A549 (cell line): ENCODE data around the gene PREX1. TPM values are rescaled to one million over a fixed set of nuclear protein-coding genes. Genes with fewer than 3 reads are reported as not detected.

Experiments
- ATAC-seq, 2 experiments: fragments of 200-7000 bp in 1 of 2; fragments of >200 bp in 1 of 2; cut with Nextera tagmentation in 1 of 2; cut with Tn5 transposase in 1 of 2; 3 replicates each; pipeline versions ENCODE4 v1.8.0 to v1.9.1; 2018 to 2020; ENCODE audit warnings: mild to moderate bottlenecking in 1 of 2, moderate library complexity in 1 of 2
- CTCF ChIA-PET: fragments of 300-600 bp; sonication (Branson Sonifier 250); formaldehyde crosslinking; extraction: SDS; loops from one replicate; lab custom pipeline; 2021; ENCODE audit warnings: antibody characterized with exemption, inconsistent platforms; lab: Yijun Ruan, JAX
- POLR2A ChIA-PET: fragments of 350-600 bp; formaldehyde crosslinking; extraction: SDS; loops from one replicate; lab custom pipeline; 2021; ENCODE audit warnings: antibody characterized with exemption, inconsistent platforms; lab: Yijun Ruan, JAX
- DNase-seq, 2 experiments: peaks; one replicate each; pipeline versions ENCODE4 v3.0.0 to v3.0.0-alpha.2; 2011 to 2016; ENCODE audit warnings: low read depth in 1 of 2, low spot score in 1 of 2
- FAIRE-seq: peaks from 2 replicates; lab custom pipeline; 2011; peaks lifted over from hg19 to GRCh38; lab: Jason Lieb, UNC
- H3K27ac ChIP-seq, 2 experiments: fragments of >200 bp; sonication (Bioruptor Twin); formaldehyde crosslinking; 3 replicates each; pipeline ENCODE4 v1.5.1; 2016 to 2017
- H3K4me1 ChIP-seq: fragments of >200 bp; sonication (Bioruptor Twin); formaldehyde crosslinking; 3 replicates; pipeline ENCODE4 v1.6.1; 2016
- H3K4me2 ChIP-seq: fragments of >200 bp; sonication (Bioruptor Twin); formaldehyde crosslinking; 3 replicates; pipeline ENCODE4 v1.6.1; 2016
- H3K4me3 ChIP-seq: fragments of >200 bp; sonication (Bioruptor Twin); formaldehyde crosslinking; 3 replicates; pipeline ENCODE4 v1.5.1; 2016
- H3K9me3 ChIP-seq: fragments of >200 bp; sonication (Bioruptor Twin); formaldehyde crosslinking; 3 replicates; pipeline ENCODE4 v1.6.1; 2016
- CBX8 ChIP-seq: fragments of 200-600 bp; sonication (generic); IDR thresholded peaks from 2 replicates; pipeline ENCODE4 v1.6.1; 2016
- ESRRA ChIP-seq: fragments of 150-350 bp; IDR thresholded peaks from 2 replicates; pipeline ENCODE4 v1.6.1; 2014; ENCODE audit warnings: mild to moderate bottlenecking, low read length, borderline replicate concordance
- FOSB ChIP-seq: fragments of 250-450 bp; sonication (Bioruptor Pico); IDR thresholded peaks from 2 replicates; pipeline ENCODE4 v1.5.0; 2020; ENCODE audit warnings: mild to moderate bottlenecking, moderate library complexity
- FOSL2 ChIP-seq, 2 experiments: fragments of 450-650 bp in 1 of 2; fragments of >200 bp in 1 of 2; sonication (Bioruptor Twin) in 1 of 2; formaldehyde crosslinking; IDR thresholded peaks; 2 replicates each; pipeline versions ENCODE4 v1.5.0 to v1.6.1; 2016 to 2020; ENCODE audit warnings: mild to moderate bottlenecking in 1 of 2, moderate library complexity in 1 of 2
- FOXS1 ChIP-seq: fragments of 250-450 bp; sonication (Bioruptor Pico); IDR thresholded peaks from 2 replicates; pipeline ENCODE4 v1.5.0; 2020; ENCODE audit warnings: mild to moderate bottlenecking, moderate library complexity
- GATA3 ChIP-seq: IDR thresholded peaks from 2 replicates; pipeline ENCODE4 v1.6.1; 2012; ENCODE audit warnings: borderline replicate concordance
- KDM1A ChIP-seq: fragments of 200-600 bp; sonication (generic); IDR thresholded peaks from 2 replicates; pipeline ENCODE4 v1.6.1; 2016; ENCODE audit warnings: low read depth, mild to moderate bottlenecking
- MYC ChIP-seq: IDR thresholded peaks from 2 replicates; pipeline ENCODE4 v1.6.1; 2012; ENCODE audit warnings: mild to moderate bottlenecking, inconsistent platforms, low read length, improper control_type of control experiment, borderline replicate concordance
- NFE2L2 ChIP-seq: fragments of 150-350 bp; conservative IDR thresholded peaks from 2 replicates; pipeline ENCODE4 v1.6.1; 2014; ENCODE audit warnings: low read length
- PBX3 ChIP-seq: IDR thresholded peaks from 2 replicates; pipeline ENCODE4 v1.6.1; 2012
- RNF2 ChIP-seq: fragments of 200-600 bp; sonication (generic); IDR thresholded peaks from 2 replicates; pipeline ENCODE4 v1.6.1; 2016; ENCODE audit warnings: low read depth, mild to moderate bottlenecking, antibody characterized with exemption, moderate library complexity, borderline replicate concordance
- SREBF2 ChIP-seq: fragments of 450-650 bp; IDR thresholded peaks from 2 replicates; pipeline ENCODE4 v1.6.1; 2014; ENCODE audit warnings: mild to moderate bottlenecking, moderate library complexity
- USF2 ChIP-seq: fragments of 450-650 bp; IDR thresholded peaks from 2 replicates; pipeline ENCODE4 v1.6.1; 2014; ENCODE audit warnings: antibody characterized with exemption
- ZC3H11A ChIP-seq: fragments of 450-650 bp; IDR thresholded peaks from 2 replicates; pipeline ENCODE4 v1.6.1; 2014; ENCODE audit warnings: antibody characterized with exemption, mild to moderate bottlenecking
- ZSCAN20 ChIP-seq: fragments of 250-450 bp; sonication (Bioruptor Pico); IDR thresholded peaks from 2 replicates; pipeline ENCODE4 v1.8.0; 2022; ENCODE audit warnings: mild to moderate bottlenecking, moderate library complexity
- WGBS: methylation state at CpG from one replicate; pipeline ENCODE4 v1.1.6; 2017; ENCODE audit errors: missing lambda C conversion rate; 5-methylcytosine and 5-hydroxymethylcytosine counted together
- polyA plus RNA-seq, 4 experiments: library from polyadenylated mRNA; depleted of rRNA in 3 of 4; stranded (reverse); fragments of >200 nt; fragmentation: RNase III in 1 of 4; extraction: RNeasy Plus Mini Kit Qiagen cat#74134 plus additional on column Dnase treatment in 1 of 4; gene quantifications; 2 replicates in 3 of 4; 3 replicates in 1 of 4; pipeline ENCODE4 v1.2.3, GENCODE V29; 2011 to 2017
- TF ChIP-seq, protein P1 (sequence below): fragments of 150-350 bp; IDR thresholded peaks from 2 replicates; pipeline ENCODE4 v1.6.1; 2014; ENCODE audit warnings: low read depth, mild to moderate bottlenecking, low read length

The PREX1 gene
- polyA plus RNA-seq, 2 of the 4 experiments (the other 2 are of a cell fraction), result 3.6 to 4.2 TPM

GRCh38 chr20:48763216-48763914, 64.4 kb downstream of the PREX1 start (continued):
- TF ChIP-seq CBX8 (no peak), ESRRA (no peak)

- H3K27ac ChIP-seq, result no peak overlapping the region
- TF ChIP-seq FOXS1 (CRISPR knock-in tag), result no peak
- no peak for TF ChIP-seq SREBF2
- no peak for TF ChIP-seq NFE2L2
- TF ChIP-seq ZSCAN20 (CRISPR knock-in tag), result no peak
- TF ChIP-seq FOSB, result no peak
- TF ChIP-seq ZC3H11A, result no peak
- TF ChIP-seq, protein P1, sequence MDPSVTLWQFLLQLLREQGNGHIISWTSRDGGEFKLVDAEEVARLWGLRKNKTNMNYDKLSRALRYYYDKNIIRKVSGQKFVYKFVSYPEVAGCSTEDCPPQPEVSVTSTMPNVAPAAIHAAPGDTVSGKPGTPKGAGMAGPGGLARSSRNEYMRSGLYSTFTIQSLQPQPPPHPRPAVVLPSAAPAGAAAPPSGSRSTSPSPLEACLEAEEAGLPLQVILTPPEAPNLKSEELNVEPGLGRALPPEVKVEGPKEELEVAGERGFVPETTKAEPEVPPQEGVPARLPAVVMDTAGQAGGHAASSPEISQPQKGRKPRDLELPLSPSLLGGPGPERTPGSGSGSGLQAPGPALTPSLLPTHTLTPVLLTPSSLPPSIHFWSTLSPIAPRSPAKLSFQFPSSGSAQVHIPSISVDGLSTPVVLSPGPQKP, result no peak
- no peak for TF ChIP-seq MYC
- no peaks in the 10 kb centered on the region for H3K9me3 ChIP-seq
- ChIA-PET POLR2A (interaction anchor here (0.6 kb wide), 1 partner anchor 119 kb away, joined by 6 read pairs; no protein-coding TSS in a partner anchor), CTCF (interaction anchor here (0.6 to 1.0 kb wide), 3 partner anchors 10 to 413 kb away, joined by 3 to 4 read pairs (median 4); no protein-coding TSS in a partner anchor)
- H3K4me1 ChIP-seq, result peaks cover 10% of the 10 kb centered on the region
- FAIRE-seq, result no peak
- DNase-seq, result no peak
- H3K4me2 ChIP-seq, result no peak overlapping the region
- 88% methylated on average over 3 of the region's 3 CpGs for WGBS
- no peak for ATAC-seq
- no peak overlapping the region for H3K4me3 ChIP-seq
Measured at GRCh38 chr20:48761874-48762273, 65.9 kb downstream of the PREX1 start.

- Histone ChIP-seq H3K4me2 (peak overlapping the region; percentile 41; the same call in 2 of the 3 replicates), H3K4me1 (peaks cover 10% of the 10 kb centered on the region), H3K27ac (peak overlapping the region in 1 of 2 experiments; percentile 66; a peak in 3 of 6 replicates), H3K4me3 (no peak overlapping the region), H3K9me3 (no peaks in the 10 kb centered on the region)
- ChIA-PET POLR2A (interaction anchor here (0.6 kb wide), 1 partner anchor 119 kb away, joined by 6 read pairs; no protein-coding TSS in a partner anchor), CTCF (interaction anchor here (1.0 kb wide), 1 partner anchor 144 kb away, joined by 3 read pairs; no protein-coding TSS in a partner anchor)
- ATAC-seq (peak in 1 of 2 experiments; percentile 23; a peak in 1 of 6 replicates), FAIRE-seq (no peak), DNase-seq (no peak)
- 70% methylated on average over 9 of the region's 12 CpGs for WGBS
- TF ChIP-seq PBX3 (no peak), FOSL2 (IDR thresholded peaks at IDR 0.05) (no peak), FOSL2 (CRISPR knock-in tag; IDR thresholded peaks at IDR 0.05) (no peak)
- TF ChIP-seq, protein P1, result no peak
- TF ChIP-seq, all 56 proteins: peak for 0
Measured at GRCh38 chr20:48761023-48761785, 66.6 kb downstream of the PREX1 start.

DNA sequence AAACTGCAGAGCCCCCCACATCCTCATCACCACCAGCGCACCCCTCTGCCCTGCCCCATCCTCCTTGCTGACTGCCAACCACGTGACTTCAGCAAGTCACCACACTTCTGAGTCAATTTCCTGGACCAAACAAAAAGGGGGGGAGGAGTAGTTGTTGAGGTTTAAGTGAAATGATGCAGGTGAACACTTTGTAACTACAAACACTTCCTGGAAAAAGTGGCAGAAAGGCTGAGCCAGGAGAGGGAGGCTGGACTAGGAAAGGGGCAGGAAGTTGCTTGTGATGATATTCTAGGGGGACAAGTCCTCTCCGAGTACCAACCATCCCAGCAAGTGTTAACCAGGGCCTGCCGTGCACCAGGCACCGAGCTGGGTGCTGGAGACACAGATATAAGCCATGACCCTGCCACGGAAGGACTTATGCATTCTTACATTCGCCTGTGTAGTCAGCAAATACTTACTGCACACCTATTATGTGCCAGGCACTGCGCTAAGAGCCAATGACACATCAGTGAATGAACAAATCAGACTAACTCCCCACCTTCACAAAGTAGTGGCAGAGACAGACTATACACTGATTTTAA, 67.3 kb downstream of the PREX1 start:
- ChIA-PET CTCF (interaction anchor here (0.6 kb wide), 1 partner anchor 811 kb away, joined by 3 read pairs; no protein-coding TSS in a partner anchor), POLR2A (no interaction called here)
- Histone ChIP-seq H3K27ac (peak overlapping the region in 1 of 2 experiments; percentile 66; a peak in 3 of 6 replicates), H3K4me1 (peaks cover 10% of the 10 kb centered on the region), H3K4me3 (no peak overlapping the region), H3K9me3 (no peaks in the 10 kb centered on the region; the same call in 2 of the 3 replicates), H3K4me2 (peak overlapping the region; percentile 41)
- no peak for FAIRE-seq
- ATAC-seq, result peak; percentile 30 to 36; a peak in 3 of 6 replicates
- 51% methylated on average over 8 of the region's 8 CpGs for WGBS
- TF ChIP-seq FOXS1 (CRISPR knock-in tag), result no peak
- no peak for TF ChIP-seq FOSB
- TF ChIP-seq GATA3, result no peak
- TF ChIP-seq NFE2L2, result no peak
- no peak for TF ChIP-seq ZC3H11A
- no peak for TF ChIP-seq RNF2
- peak; percentile 32; the same call in 1 of the 2 replicates for TF ChIP-seq USF2
- TF ChIP-seq KDM1A, result no peak
- DNase-seq, result no peak
